ENCODE results near the gene DDOST. TPM values are rescaled to one million over a fixed set of nuclear protein-coding genes. Genes with fewer than 3 reads are reported as not detected.

Gene DDOST
- total and polyA plus RNA-seq, 10 of the 15 experiments (the other 5 are each of a cell fraction or from before 2014, with no cell fraction given) = 100 to 274 (median 201) TPM

- TF ChIP-seq BCLAF1 (IDR thresholded peaks at IDR 0.05) = no peak
- TF ChIP-seq, protein P1, sequence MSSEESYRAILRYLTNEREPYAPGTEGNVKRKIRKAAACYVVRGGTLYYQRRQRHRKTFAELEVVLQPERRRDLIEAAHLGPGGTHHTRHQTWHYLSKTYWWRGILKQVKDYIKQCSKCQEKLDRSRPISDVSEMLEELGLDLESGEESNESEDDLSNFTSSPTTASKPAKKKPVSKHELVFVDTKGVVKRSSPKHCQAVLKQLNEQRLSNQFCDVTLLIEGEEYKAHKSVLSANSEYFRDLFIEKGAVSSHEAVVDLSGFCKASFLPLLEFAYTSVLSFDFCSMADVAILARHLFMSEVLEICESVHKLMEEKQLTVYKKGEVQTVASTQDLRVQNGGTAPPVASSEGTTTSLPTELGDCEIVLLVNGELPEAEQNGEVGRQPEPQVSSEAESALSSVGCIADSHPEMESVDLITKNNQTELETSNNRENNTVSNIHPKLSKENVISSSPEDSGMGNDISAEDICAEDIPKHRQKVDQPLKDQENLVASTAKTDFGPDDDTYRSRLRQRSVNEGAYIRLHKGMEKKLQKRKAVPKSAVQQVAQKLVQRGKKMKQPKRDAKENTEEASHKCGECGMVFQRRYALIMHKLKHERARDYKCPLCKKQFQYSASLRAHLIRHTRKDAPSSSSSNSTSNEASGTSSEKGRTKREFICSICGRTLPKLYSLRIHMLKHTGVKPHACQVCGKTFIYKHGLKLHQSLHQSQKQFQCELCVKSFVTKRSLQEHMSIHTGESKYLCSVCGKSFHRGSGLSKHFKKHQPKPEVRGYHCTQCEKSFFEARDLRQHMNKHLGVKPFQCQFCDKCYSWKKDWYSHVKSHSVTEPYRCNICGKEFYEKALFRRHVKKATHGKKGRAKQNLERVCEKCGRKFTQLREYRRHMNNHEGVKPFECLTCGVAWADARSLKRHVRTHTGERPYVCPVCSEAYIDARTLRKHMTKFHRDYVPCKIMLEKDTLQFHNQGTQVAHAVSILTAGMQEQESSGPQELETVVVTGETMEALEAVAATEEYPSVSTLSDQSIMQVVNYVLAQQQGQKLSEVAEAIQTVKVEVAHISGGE (CRISPR knock-in tag; IDR thresholded peaks at IDR 0.05) = no peak
- peak; percentile 4 for TF ChIP-seq SIX5 (IDR thresholded peaks at IDR 0.05; ENCODE audit: low read depth, low read length, severe bottlenecking)
These were observed 57.4 kb downstream of the DDOST start (continued) for GRCh38 chr1:20603504-20604464.
